ENCODE measurements around the gene WRAP73.

WRAP73 gene

GRCh38 chr1:3630161-3630611, 19.7 kb downstream of the WRAP73 start:
- DNase-seq (ENCODE audit: low read depth), result no peak
- H3K4me3 ChIP-seq (ENCODE audit: low read depth, low read length), result no peak overlapping the region
- TF ChIP-seq CTCF (IDR thresholded peaks at IDR 0.05; ENCODE audit: low read depth, low read length, missing control alignments), result no peak

GRCh38 chr1:3629561-3630160, 20.2 kb downstream of the WRAP73 start:
- no peak for TF ChIP-seq CTCF (IDR thresholded peaks at IDR 0.05; ENCODE audit: low read depth, low read length, missing control alignments)
- H3K4me3 ChIP-seq (ENCODE audit: low read depth, low read length), result no peak overlapping the region
- no peak for DNase-seq (ENCODE audit: low read depth)

- no peak for TF ChIP-seq CTCF (IDR thresholded peaks at IDR 0.05; ENCODE audit: low read depth, low read length, missing control alignments)
- no peak for DNase-seq (ENCODE audit: low read depth)
- H3K4me3 ChIP-seq (ENCODE audit: low read depth, low read length), result no peak overlapping the region
Measured at GRCh38 chr1:3628445-3628844, 21.5 kb downstream of the WRAP73 start.

- no peak for DNase-seq (ENCODE audit: low read depth)
- TF ChIP-seq CTCF (IDR thresholded peaks at IDR 0.05; ENCODE audit: low read depth, low read length, missing control alignments), result no peak
- no peak overlapping the region for H3K4me3 ChIP-seq (ENCODE audit: low read depth, low read length)
Measured at GRCh38 chr1:3627515-3628253, 22.2 kb downstream of the WRAP73 start.

- H3K4me3 ChIP-seq (ENCODE audit: low read depth, low read length), result no peak overlapping the region; the same call in 1 of the 2 replicates
- DNase-seq (ENCODE audit: low read depth), result no peak
- TF ChIP-seq CTCF (IDR thresholded peaks at IDR 0.05; ENCODE audit: low read depth, low read length, missing control alignments), result no peak
Measured at GRCh38 chr1:3626025-3626424, 23.9 kb downstream of the WRAP73 start.

GRCh38 chr1:3625151-3625907, 24.6 kb downstream of the WRAP73 start:
- no peak for TF ChIP-seq CTCF (IDR thresholded peaks at IDR 0.05; ENCODE audit: low read depth, low read length, missing control alignments)
- peak overlapping the region; percentile 66 for H3K4me3 ChIP-seq (ENCODE audit: low read depth, low read length)
- no peak for DNase-seq (ENCODE audit: low read depth)

Measured in GM12864 (cell line).